Nephron progenitor cell (in vitro differentiated cells): ENCODE data around the gene NOTCH3.
A peak's percentile ranks its signal among the peaks of the same experiment; 100 is the strongest.

Experiments
- DNase-seq: peaks from one replicate; pipeline ENCODE4 v3.0.0; 2021
- H3K27ac Mint-ChIP-seq: 2 replicates; pipeline ENCODE4 v1.8.0; 2021; ENCODE audit warnings: mild to moderate bottlenecking, moderate library complexity, mixed read lengths
- H3K27me3 Mint-ChIP-seq: 2 replicates; pipeline ENCODE4 v1.8.0; 2021; ENCODE audit warnings: mild to moderate bottlenecking, low read depth, mixed read lengths; ENCODE audit not compliant: poor library complexity
- H3K36me3 Mint-ChIP-seq: 2 replicates; pipeline ENCODE4 v1.8.0; 2021; ENCODE audit warnings: low read depth, mixed read lengths
- H3K4me1 Mint-ChIP-seq: 2 replicates; pipeline ENCODE4 v1.8.0; 2021; ENCODE audit warnings: mixed read lengths
- H3K4me3 Mint-ChIP-seq: 2 replicates; pipeline ENCODE4 v1.8.0; 2021; ENCODE audit warnings: mild to moderate bottlenecking, moderate library complexity, mixed read lengths
- H3K9me3 Mint-ChIP-seq: 2 replicates; pipeline ENCODE4 v1.8.0; 2021; ENCODE audit warnings: mild to moderate bottlenecking, moderate library complexity, mixed read lengths
- CTCF ChIP-seq: fragments of 200-600 bp; sonication (generic); IDR thresholded peaks from 2 replicates; pipeline ENCODE4 v1.5.0; 2021; ENCODE audit warnings: antibody characterized with exemption

The NOTCH3 gene

GRCh38 chr19:15188851-15189250 lies 11.9 kb downstream of the NOTCH3 start:
- Mint-ChIP-seq H3K4me3 (no peak overlapping the region), H3K4me1 (no peaks in the 10 kb centered on the region), H3K9me3 (no peaks in the 10 kb centered on the region), H3K36me3 (peaks cover 86% of the 10 kb centered on the region), H3K27ac (no peak overlapping the region), H3K27me3 (no peaks in the 10 kb centered on the region)
- TF ChIP-seq CTCF = no peak
- no peak for DNase-seq

DNA sequence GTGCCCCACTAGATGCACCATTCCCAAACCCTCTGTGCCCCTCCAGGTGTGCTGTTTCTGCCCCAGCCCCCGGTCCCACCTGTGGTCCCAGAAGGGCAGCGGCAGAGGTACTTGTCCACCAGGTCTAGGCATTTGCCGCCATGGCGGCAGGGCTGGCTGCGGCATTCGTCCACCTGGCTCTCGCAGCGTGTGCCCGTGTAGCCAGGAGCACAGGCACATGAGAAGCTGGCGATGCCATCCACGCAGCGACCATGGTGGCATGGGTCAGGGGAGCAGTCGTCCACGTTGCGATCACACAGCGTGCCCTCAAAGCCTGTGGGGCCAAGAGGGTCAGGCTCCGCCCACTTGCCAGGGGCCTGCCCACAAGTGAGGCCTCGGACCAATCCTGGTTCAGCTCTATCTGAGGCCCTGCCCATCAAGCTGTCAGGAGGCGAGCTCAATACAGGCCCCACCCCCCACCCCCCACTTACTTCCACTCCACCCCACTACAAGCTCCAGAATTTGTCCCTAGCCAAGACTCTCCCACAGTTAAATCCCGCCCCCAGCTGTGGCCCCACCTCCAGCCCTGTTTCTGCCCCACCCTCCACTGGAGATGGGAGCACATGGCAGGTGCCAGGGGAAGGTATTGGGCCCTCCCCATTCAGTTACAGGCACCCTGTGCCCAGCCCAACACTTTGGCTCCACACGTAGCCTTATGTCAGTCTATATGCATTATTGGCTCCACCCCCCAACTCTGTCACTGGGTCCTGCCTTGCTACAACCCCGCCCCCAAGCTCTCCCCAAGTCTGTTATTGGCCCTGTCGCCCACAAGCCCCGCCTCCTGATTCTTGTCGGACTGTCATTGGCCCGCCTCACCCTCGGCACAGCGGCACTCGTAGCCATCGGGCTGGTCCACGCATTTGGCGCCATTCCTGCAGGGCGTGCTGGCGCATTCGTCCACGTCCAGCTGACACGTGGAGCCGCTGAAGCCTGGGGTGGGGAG lies 13.5 kb downstream of the NOTCH3 start:
- DNase-seq = peak; percentile 27
- TF ChIP-seq CTCF = no peak
- H3K4me1 Mint-ChIP-seq = no peaks in the 10 kb centered on the region

GRCh38 chr19:15185188-15185587 lies 15.6 kb downstream of the NOTCH3 start:
- H3K36me3 Mint-ChIP-seq = peaks cover 75% of the 10 kb centered on the region
- no peak for DNase-seq
- no peak overlapping the region for H3K4me3 Mint-ChIP-seq
- TF ChIP-seq CTCF = no peak
- H3K4me1 Mint-ChIP-seq = no peaks in the 10 kb centered on the region
- H3K27me3 Mint-ChIP-seq = no peaks in the 10 kb centered on the region
- no peaks in the 10 kb centered on the region for H3K9me3 Mint-ChIP-seq
- H3K27ac Mint-ChIP-seq = no peak overlapping the region

More for the DNA sequence above, 13.5 kb downstream of the NOTCH3 start:
- no peaks in the 10 kb centered on the region for H3K27me3 Mint-ChIP-seq
- H3K4me3 Mint-ChIP-seq = no peak overlapping the region
- no peaks in the 10 kb centered on the region for H3K9me3 Mint-ChIP-seq
- H3K36me3 Mint-ChIP-seq = peaks cover 81% of the 10 kb centered on the region
- no peak overlapping the region for H3K27ac Mint-ChIP-seq

DNA sequence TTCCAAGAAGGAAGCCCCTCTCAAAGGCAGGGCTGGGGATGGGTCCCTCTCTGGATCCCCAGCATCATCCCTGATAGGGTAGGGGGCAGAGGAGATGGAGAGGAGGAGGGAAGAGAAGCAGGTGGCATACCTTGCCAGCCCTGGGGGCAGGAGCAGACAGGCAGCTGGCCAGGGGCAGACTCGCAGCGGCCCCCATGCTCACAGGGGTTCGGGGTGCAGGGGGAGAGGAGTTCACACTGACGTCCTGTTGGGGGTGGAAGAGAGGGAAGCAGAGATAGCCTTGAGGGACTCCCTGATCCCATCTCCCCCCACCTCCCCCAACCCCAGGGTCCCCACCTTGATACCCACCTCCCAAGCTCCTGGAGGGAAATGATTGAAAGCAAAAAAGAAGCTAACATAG lies 16.0 kb downstream of the NOTCH3 start:
- Mint-ChIP-seq H3K9me3 (no peaks in the 10 kb centered on the region), H3K36me3 (peaks cover 75% of the 10 kb centered on the region), H3K4me3 (no peak overlapping the region), H3K4me1 (no peaks in the 10 kb centered on the region), H3K27ac (no peak overlapping the region), H3K27me3 (no peaks in the 10 kb centered on the region)
- no peak for DNase-seq
- no peak for TF ChIP-seq CTCF

DNA sequence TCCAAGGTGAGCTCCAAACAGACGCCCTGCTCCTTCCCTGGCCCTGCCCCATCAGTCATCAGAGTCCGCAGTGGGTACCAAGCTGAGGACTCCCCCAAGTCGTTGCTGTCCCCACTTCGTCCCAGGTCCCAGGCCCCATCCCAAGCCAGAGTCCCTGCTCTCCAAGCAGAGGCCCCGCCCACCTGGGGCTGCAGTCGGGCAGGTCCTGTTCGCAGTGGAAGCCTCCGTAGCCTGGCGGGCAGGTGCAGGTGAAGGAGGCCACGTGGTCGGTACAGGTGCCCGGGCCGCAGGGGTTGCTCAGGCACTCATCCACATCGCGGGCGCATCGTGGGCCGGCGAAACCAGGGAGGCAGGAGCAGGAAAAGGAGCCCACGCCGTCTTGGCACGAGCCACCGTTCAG lies 19.4 kb downstream of the NOTCH3 start:
- peaks cover 7% of the 10 kb centered on the region for H3K27me3 Mint-ChIP-seq
- DNase-seq = no peak
- H3K27ac Mint-ChIP-seq = no peak overlapping the region
- no peak for TF ChIP-seq CTCF
- peaks cover 5% of the 10 kb centered on the region for H3K4me1 Mint-ChIP-seq
- H3K4me3 Mint-ChIP-seq = no peak overlapping the region
- H3K9me3 Mint-ChIP-seq = no peaks in the 10 kb centered on the region
- peaks cover 62% of the 10 kb centered on the region for H3K36me3 Mint-ChIP-seq
